H54 (cell line): ENCODE results near the gene CFAP61.
"Not testable (repeated sequence)": the region's sequence is repeated elsewhere in the genome, so short reads cannot be mapped to it uniquely, and the experiment has no call there.

Source experiments
- DNase-seq: peaks from one replicate; pipeline ENCODE4 v3.0.0; 2011; ENCODE audit warnings: low spot score, mixed read lengths; ENCODE audit not compliant: insufficient read length
- FAIRE-seq: peaks from 3 replicates; lab custom pipeline; 2011; peaks lifted over from hg19 to GRCh38; lab: Jason Lieb, UNC
- POLR2A ChIP-seq: IDR thresholded peaks from 2 replicates; pipeline ENCODE4 v1.6.1; 2011; ENCODE audit warnings: low read depth, mild to moderate bottlenecking, low read length

The CFAP61 gene

GRCh38 chr20:20338133-20338730 is 285.9 kb downstream of the CFAP61 start:
- FAIRE-seq: no peak
- no peak for DNase-seq
- TF ChIP-seq POLR2A: no peak

- FAIRE-seq: no peak
- DNase-seq: no peak
- no peak for TF ChIP-seq POLR2A
Observed at GRCh38 chr20:20340443-20340842, 288.1 kb downstream of the CFAP61 start.

GRCh38 chr20:20341371-20341770 is 289.0 kb downstream of the CFAP61 start:
- TF ChIP-seq POLR2A: no peak
- FAIRE-seq (no peak), DNase-seq (no peak)

- FAIRE-seq (no peak), DNase-seq (no peak)
- no peak for TF ChIP-seq POLR2A
Observed at GRCh38 chr20:20342066-20342465, 289.7 kb downstream of the CFAP61 start.

- TF ChIP-seq POLR2A: no peak
- DNase-seq (no peak), FAIRE-seq (no peak)
Observed at GRCh38 chr20:20343932-20344331, 291.6 kb downstream of the CFAP61 start.

- TF ChIP-seq POLR2A: no peak
- DNase-seq (no peak), FAIRE-seq (no peak)
Observed at GRCh38 chr20:20344476-20344875, 292.1 kb downstream of the CFAP61 start.

- no peak for TF ChIP-seq POLR2A
- DNase-seq (no peak), FAIRE-seq (no peak)
Observed at GRCh38 chr20:20353576-20353975, 301.2 kb downstream of the CFAP61 start.

- not testable (repeated sequence) for DNase-seq, FAIRE-seq
Observed at GRCh38 chr20:20355503-20355902, 303.2 kb downstream of the CFAP61 start.

GRCh38 chr20:20358801-20359200 is 306.5 kb downstream of the CFAP61 start:
- no peak for FAIRE-seq
- no peak for DNase-seq

GRCh38 chr20:20359628-20360027 is 307.3 kb downstream of the CFAP61 start:
- TF ChIP-seq POLR2A: no peak
- DNase-seq: no peak
- no peak for FAIRE-seq

More at GRCh38 chr20:20358801-20359200, 306.5 kb downstream of the CFAP61 start:
- no peak for TF ChIP-seq POLR2A

- no peak for TF ChIP-seq POLR2A
- DNase-seq: peak; percentile 72
- FAIRE-seq: no peak
Observed at GRCh38 chr20:20360464-20360863, 308.1 kb downstream of the CFAP61 start.

GRCh38 chr20:20362774-20363433 is 310.6 kb downstream of the CFAP61 start:
- FAIRE-seq: no peak
- no peak for DNase-seq
- TF ChIP-seq POLR2A: no peak

GRCh38 chr20:20363434-20363798 is 311.1 kb downstream of the CFAP61 start:
- DNase-seq (no peak), FAIRE-seq (no peak)
- no peak for TF ChIP-seq POLR2A

- FAIRE-seq (no peak), DNase-seq (no peak)
- TF ChIP-seq POLR2A: no peak
Observed at GRCh38 chr20:20363799-20364592, 311.7 kb downstream of the CFAP61 start.
